HEK293 (cell line): ENCODE data around the gene LNPK.
A peak's percentile ranks its signal among the peaks of the same experiment; 100 is the strongest.

Experiments
- CTCF ChIA-PET: fragments of 350-600 bp; formaldehyde crosslinking; extraction: SDS; loops from one replicate; lab custom pipeline; 2021; ENCODE audit warnings: antibody characterized with exemption; lab: Yijun Ruan, JAX
- POLR2A ChIA-PET: fragments of 300-600 bp; formaldehyde crosslinking; extraction: SDS; loops from one replicate; lab custom pipeline; 2020; ENCODE audit warnings: antibody characterized with exemption, inconsistent platforms; lab: Yijun Ruan, JAX
- H3K27ac ChIP-seq: fragments of 200-500 bp; sonication (Bioruptor generic); 2 replicates; pipeline ENCODE4 v1.5.1; 2014; ENCODE audit warnings: low read depth, low read length, control low read depth, inconsistent platforms; ENCODE audit errors: extremely low read depth
- H3K36me3 ChIP-seq, 2 experiments: fragments of 200-500 bp in 1 of 2; sonication (Bioruptor generic) in 1 of 2; 1 replicate in 1 of 2; 2 replicates in 1 of 2; pipeline ENCODE4 v1.5.1; 2014 to 2017; ENCODE audit warnings: inconsistent platforms in 2 of 2, low read length in 2 of 2; ENCODE audit not compliant: control insufficient read depth in 2 of 2, insufficient read depth in 1 of 2
- H3K4me1 ChIP-seq: fragments of 200-500 bp; sonication (Bioruptor generic); 2 replicates; pipeline ENCODE4 v1.5.1; 2014; ENCODE audit warnings: mild to moderate bottlenecking, low read length, inconsistent platforms; ENCODE audit not compliant: control insufficient read depth, insufficient read depth
- H3K4me3 ChIP-seq: 2 replicates; pipeline ENCODE4 v1.5.1; 2011; ENCODE audit warnings: low read depth, mild to moderate bottlenecking, control low read depth, low read length, moderate library complexity
- H3K9me3 ChIP-seq: fragments of 200-500 bp; sonication (Bioruptor generic); 2 replicates; pipeline ENCODE4 v1.5.1; 2014; ENCODE audit warnings: low read depth, low read length, inconsistent platforms; ENCODE audit not compliant: control insufficient read depth, insufficient read depth
- BCL11B ChIP-seq: fragments of 450-650 bp; formaldehyde crosslinking; IDR thresholded peaks from 2 replicates; pipeline ENCODE4 v1.5.1; 2016; ENCODE audit warnings: low read depth, missing biosample characterization, missing genetic modification characterization
- FEZF1 ChIP-seq: fragments of 450-650 bp; formaldehyde crosslinking; IDR thresholded peaks from 2 replicates; pipeline ENCODE4 v1.5.1; 2016; ENCODE audit warnings: missing biosample characterization, missing genetic modification characterization
- GLI4 ChIP-seq: fragments of 450-650 bp; formaldehyde crosslinking; IDR thresholded peaks from 2 replicates; pipeline ENCODE4 v1.5.1; 2016; ENCODE audit warnings: missing biosample characterization, missing genetic modification characterization
- HOXC10 ChIP-seq: sonication (generic); formaldehyde crosslinking; IDR thresholded peaks from 2 replicates; pipeline ENCODE4 v1.8.1; 2023; ENCODE audit warnings: mild to moderate bottlenecking, missing genetic modification reagents
- ZBTB17 ChIP-seq: fragments of 450-650 bp; formaldehyde crosslinking; IDR thresholded peaks from 2 replicates; pipeline ENCODE4 v1.5.1; 2016; ENCODE audit warnings: missing biosample characterization, missing genetic modification characterization
- ZBTB21 ChIP-seq: fragments of 450-650 bp; formaldehyde crosslinking; IDR thresholded peaks from 2 replicates; pipeline ENCODE4 v1.5.1; 2017; ENCODE audit warnings: missing biosample characterization, missing genetic modification characterization
- ZBTB48 ChIP-seq: fragments of 450-650 bp; formaldehyde crosslinking; IDR thresholded peaks from 2 replicates; pipeline ENCODE4 v1.5.1; 2016; ENCODE audit warnings: missing biosample characterization, missing genetic modification characterization
- ZBTB8A ChIP-seq: fragments of 450-650 bp; formaldehyde crosslinking; IDR thresholded peaks from 2 replicates; pipeline ENCODE4 v1.5.1; 2016; ENCODE audit warnings: missing biosample characterization, missing genetic modification characterization
- ZNF146 ChIP-seq: fragments of 450-650 bp; formaldehyde crosslinking; IDR thresholded peaks from 2 replicates; pipeline ENCODE4 v1.5.1; 2016; ENCODE audit warnings: missing biosample characterization, missing genetic modification characterization
- ZNF155 ChIP-seq: fragments of 450-650 bp; formaldehyde crosslinking; IDR thresholded peaks from 2 replicates; pipeline ENCODE4 v1.5.1; 2016; ENCODE audit warnings: missing biosample characterization, missing genetic modification characterization
- ZNF184 ChIP-seq: fragments of 450-650 bp; IDR thresholded peaks from 2 replicates; pipeline ENCODE4 v1.5.1; 2018; ENCODE audit warnings: missing biosample characterization, mild to moderate bottlenecking, missing genetic modification characterization
- ZNF248 ChIP-seq: fragments of 450-650 bp; formaldehyde crosslinking; IDR thresholded peaks from 2 replicates; pipeline ENCODE4 v1.5.1; 2017; ENCODE audit warnings: missing biosample characterization, missing genetic modification characterization
- ZNF311 ChIP-seq: fragments of 450-650 bp; formaldehyde crosslinking; IDR thresholded peaks from 2 replicates; pipeline ENCODE4 v1.5.1; 2017; ENCODE audit warnings: missing biosample characterization, missing genetic modification characterization, borderline replicate concordance
- ZNF335 ChIP-seq: fragments of 450-650 bp; formaldehyde crosslinking; conservative IDR thresholded peaks from 2 replicates; pipeline ENCODE4 v1.5.1; 2016; ENCODE audit warnings: missing biosample characterization, missing genetic modification characterization
- ZNF366 ChIP-seq: fragments of 450-650 bp; formaldehyde crosslinking; conservative IDR thresholded peaks from 2 replicates; pipeline ENCODE4 v1.5.1; 2016; ENCODE audit warnings: missing biosample characterization, missing genetic modification characterization
- ZNF433 ChIP-seq: fragments of 450-650 bp; formaldehyde crosslinking; IDR thresholded peaks from 2 replicates; pipeline ENCODE4 v1.5.1; 2016; ENCODE audit warnings: missing biosample characterization, missing genetic modification characterization, low read depth
- ZNF48 ChIP-seq: fragments of 450-650 bp; formaldehyde crosslinking; IDR thresholded peaks from 2 replicates; pipeline ENCODE4 v1.5.1; 2016; ENCODE audit warnings: missing biosample characterization, missing genetic modification characterization
- ZNF514 ChIP-seq: fragments of 450-650 bp; formaldehyde crosslinking; IDR thresholded peaks from 2 replicates; pipeline ENCODE4 v1.5.1; 2016; ENCODE audit warnings: missing biosample characterization, missing genetic modification characterization
- ZNF549 ChIP-seq: fragments of 450-650 bp; IDR thresholded peaks from 2 replicates; pipeline ENCODE4 v1.5.1; 2018; ENCODE audit warnings: missing biosample characterization, missing genetic modification characterization, mild to moderate bottlenecking, inconsistent platforms, moderate library complexity
- ZNF629 ChIP-seq: fragments of 450-650 bp; formaldehyde crosslinking; IDR thresholded peaks from 2 replicates; pipeline ENCODE4 v1.5.1; 2017; ENCODE audit warnings: missing biosample characterization, missing genetic modification characterization
- ZNF768 ChIP-seq: fragments of 450-650 bp; formaldehyde crosslinking; IDR thresholded peaks from 2 replicates; pipeline ENCODE4 v1.5.1; 2018; ENCODE audit warnings: missing biosample characterization, mild to moderate bottlenecking, missing genetic modification characterization
- ZNF830 ChIP-seq: fragments of 450-650 bp; IDR thresholded peaks from 2 replicates; pipeline ENCODE4 v1.5.0; 2018; ENCODE audit warnings: missing biosample characterization, missing genetic modification characterization, low read depth, mild to moderate bottlenecking, moderate library complexity
- TF ChIP-seq, protein P1 (sequence below): fragments of 450-650 bp; IDR thresholded peaks from 2 replicates; pipeline ENCODE4 v1.5.1; 2018; ENCODE audit warnings: missing biosample characterization, missing genetic modification characterization
- TF ChIP-seq, protein P2 (sequence below): fragments of 450-650 bp; formaldehyde crosslinking; IDR thresholded peaks from 2 replicates; pipeline ENCODE4 v1.5.1; 2017; ENCODE audit warnings: missing biosample characterization, missing genetic modification characterization
- TF ChIP-seq, protein P3 (sequence below): fragments of 450-650 bp; formaldehyde crosslinking; IDR thresholded peaks from 2 replicates; pipeline ENCODE4 v1.5.1; 2016; ENCODE audit warnings: missing biosample characterization, missing genetic modification characterization
- TF ChIP-seq, protein P4 (sequence below): fragments of 450-650 bp; formaldehyde crosslinking; IDR thresholded peaks from 2 replicates; pipeline ENCODE4 v1.5.1; 2017; ENCODE audit warnings: missing biosample characterization, missing genetic modification characterization
- TF ChIP-seq, protein P5 (sequence below): fragments of 450-650 bp; formaldehyde crosslinking; IDR thresholded peaks from 2 replicates; pipeline ENCODE4 v1.5.0; 2017; ENCODE audit warnings: missing biosample characterization, missing genetic modification characterization, borderline replicate concordance

LNPK gene

DNA sequence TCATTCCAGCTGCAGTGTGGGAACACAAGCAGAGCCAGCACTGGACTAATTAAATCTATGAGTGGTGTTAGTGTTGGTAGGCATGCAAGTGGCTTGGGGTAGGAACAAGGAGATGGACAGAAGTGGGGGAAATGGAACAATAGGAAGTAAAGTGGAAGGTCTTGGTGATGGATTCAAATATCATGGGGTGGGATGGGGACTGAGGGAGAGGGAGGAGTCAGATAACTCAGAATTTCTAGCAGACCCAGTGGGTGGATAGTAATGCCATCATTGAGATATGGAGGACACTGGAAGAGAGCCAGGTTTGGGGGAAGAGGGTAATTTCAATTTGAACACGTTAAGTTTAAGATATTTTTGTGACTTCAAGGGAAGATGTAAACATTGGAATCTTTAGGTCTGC is 2.9 kb upstream of the LNPK start (continued):
- TF ChIP-seq ZBTB8A (no peak), GLI4 (tag by site-specific recombination) (no peak), ZNF248 (tag by site-specific recombination) (no peak), ZNF549 (tag by site-specific recombination) (no peak), HOXC10 (no peak), ZBTB17 (tag by site-specific recombination) (peak; percentile 52), ZNF155 (tag by site-specific recombination) (no peak), ZNF433 (tag by site-specific recombination) (no peak), ZBTB21 (tag by site-specific recombination) (no peak), ZNF830 (no peak), ZNF768 (no peak)
- TF ChIP-seq, protein P1, sequence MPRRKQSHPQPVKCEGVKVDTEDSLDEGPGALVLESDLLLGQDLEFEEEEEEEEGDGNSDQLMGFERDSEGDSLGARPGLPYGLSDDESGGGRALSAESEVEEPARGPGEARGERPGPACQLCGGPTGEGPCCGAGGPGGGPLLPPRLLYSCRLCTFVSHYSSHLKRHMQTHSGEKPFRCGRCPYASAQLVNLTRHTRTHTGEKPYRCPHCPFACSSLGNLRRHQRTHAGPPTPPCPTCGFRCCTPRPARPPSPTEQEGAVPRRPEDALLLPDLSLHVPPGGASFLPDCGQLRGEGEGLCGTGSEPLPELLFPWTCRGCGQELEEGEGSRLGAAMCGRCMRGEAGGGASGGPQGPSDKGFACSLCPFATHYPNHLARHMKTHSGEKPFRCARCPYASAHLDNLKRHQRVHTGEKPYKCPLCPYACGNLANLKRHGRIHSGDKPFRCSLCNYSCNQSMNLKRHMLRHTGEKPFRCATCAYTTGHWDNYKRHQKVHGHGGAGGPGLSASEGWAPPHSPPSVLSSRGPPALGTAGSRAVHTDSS (tag by site-specific recombination), result no peak
- TF ChIP-seq, protein P2, sequence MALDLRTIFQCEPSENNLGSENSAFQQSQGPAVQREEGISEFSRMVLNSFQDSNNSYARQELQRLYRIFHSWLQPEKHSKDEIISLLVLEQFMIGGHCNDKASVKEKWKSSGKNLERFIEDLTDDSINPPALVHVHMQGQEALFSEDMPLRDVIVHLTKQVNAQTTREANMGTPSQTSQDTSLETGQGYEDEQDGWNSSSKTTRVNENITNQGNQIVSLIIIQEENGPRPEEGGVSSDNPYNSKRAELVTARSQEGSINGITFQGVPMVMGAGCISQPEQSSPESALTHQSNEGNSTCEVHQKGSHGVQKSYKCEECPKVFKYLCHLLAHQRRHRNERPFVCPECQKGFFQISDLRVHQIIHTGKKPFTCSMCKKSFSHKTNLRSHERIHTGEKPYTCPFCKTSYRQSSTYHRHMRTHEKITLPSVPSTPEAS (tag by site-specific recombination), result no peak

DNA sequence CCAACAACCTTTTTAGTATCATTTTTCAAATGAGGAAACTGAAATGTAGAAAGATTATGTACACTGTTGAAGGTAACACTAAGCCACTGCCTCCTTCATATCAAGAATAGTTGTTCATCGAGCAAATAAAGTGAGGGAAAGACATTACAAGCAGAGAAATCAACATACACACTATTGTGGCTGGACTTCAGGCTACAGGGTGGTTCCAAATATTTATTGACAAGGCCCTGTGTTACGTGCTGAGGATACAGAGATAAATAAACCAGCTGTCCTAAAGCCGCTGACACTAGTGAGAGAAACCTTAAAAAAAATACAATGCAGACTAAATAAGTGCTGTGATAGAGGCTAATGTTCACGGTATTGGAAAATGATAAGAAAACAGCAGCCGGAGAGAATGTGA is 1.9 kb upstream of the LNPK start:
- H3K9me3 ChIP-seq, result no peaks in the 10 kb centered on the region
- H3K4me1 ChIP-seq, result 0 out of 2 replicates have a peak, but pooled peaks cover 2% of the 10 kb centered on the region
- no peak for TF ChIP-seq ZNF514 (tag by site-specific recombination)
- H3K4me3 ChIP-seq, result no peak overlapping the region
- no peak overlapping the region for H3K27ac ChIP-seq
- CTCF ChIA-PET, result no interaction called here
- H3K36me3 ChIP-seq, result no peaks in the 10 kb centered on the region
- POLR2A ChIA-PET, result no interaction called here

DNA sequence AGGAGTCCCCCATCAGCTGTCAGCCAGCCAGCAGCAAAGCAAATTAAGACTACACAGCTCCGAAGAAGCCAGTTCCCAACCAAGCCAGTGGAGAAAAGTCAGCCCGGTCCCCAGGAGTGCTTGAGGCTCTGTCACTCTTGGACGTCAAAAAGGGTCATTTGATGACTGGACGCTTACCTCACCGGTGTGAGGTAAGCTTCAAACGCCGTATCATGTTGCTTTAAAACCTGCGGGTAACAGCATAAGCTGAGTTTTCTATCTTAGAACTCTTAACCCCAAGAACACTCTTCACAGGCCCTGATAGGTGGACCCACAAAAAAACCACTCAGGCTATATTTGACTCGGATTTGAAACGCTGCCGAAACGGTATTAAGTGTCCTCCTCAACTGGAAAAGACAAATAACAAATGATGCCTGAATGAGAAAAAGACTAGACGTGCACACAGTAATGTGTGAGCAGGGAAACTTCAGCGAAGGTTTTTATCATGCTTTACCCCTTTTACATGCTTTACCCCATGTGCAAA is 682 bp upstream of the LNPK start:
- POLR2A ChIA-PET, result interaction anchor here (1.2 to 2.2 kb wide), 5 partner anchors 7 to 195 kb away, joined by 3 to 12 read pairs (median 5); no protein-coding TSS in a partner anchor
- peak overlapping the region; percentile 78 for H3K4me3 ChIP-seq
- H3K9me3 ChIP-seq, result no peaks in the 10 kb centered on the region
- H3K36me3 ChIP-seq, result no peaks in the 10 kb centered on the region
- peak overlapping the region; percentile 61 for H3K27ac ChIP-seq
- H3K4me1 ChIP-seq, result 0 out of 2 replicates have a peak, but pooled peaks cover 2% of the 10 kb centered on the region
- CTCF ChIA-PET, result interaction anchor here (2.5 kb wide), 1 partner anchor 77 kb away, joined by 9 read pairs; no protein-coding TSS in a partner anchor
- TF ChIP-seq, protein P3, sequence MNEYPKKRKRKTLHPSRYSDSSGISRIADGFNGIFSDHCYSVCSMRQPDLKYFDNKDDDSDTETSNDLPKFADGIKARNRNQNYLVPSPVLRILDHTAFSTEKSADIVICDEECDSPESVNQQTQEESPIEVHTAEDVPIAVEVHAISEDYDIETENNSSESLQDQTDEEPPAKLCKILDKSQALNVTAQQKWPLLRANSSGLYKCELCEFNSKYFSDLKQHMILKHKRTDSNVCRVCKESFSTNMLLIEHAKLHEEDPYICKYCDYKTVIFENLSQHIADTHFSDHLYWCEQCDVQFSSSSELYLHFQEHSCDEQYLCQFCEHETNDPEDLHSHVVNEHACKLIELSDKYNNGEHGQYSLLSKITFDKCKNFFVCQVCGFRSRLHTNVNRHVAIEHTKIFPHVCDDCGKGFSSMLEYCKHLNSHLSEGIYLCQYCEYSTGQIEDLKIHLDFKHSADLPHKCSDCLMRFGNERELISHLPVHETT (tag by site-specific recombination), result 0 out of 2 replicates have a peak, but pooled peaks have one; percentile 38
- TF ChIP-seq ZNF184 (peak; percentile 28; the same call in 1 of the 2 replicates), ZNF629 (tag by site-specific recombination) (peak; percentile 99), ZNF366 (peak; percentile 47), ZNF311 (tag by site-specific recombination) (no peak), BCL11B (tag by site-specific recombination) (no peak), ZBTB21 (tag by site-specific recombination) (peak; percentile 95), ZNF335 (0 out of 2 replicates have a peak, but pooled peaks have one; percentile 3), ZNF48 (no peak), ZBTB48 (tag by site-specific recombination) (no peak), FEZF1 (tag by site-specific recombination) (peak; percentile 36), ZNF146 (peak; percentile 2; the same call in 1 of the 2 replicates)
- TF ChIP-seq, protein P4, sequence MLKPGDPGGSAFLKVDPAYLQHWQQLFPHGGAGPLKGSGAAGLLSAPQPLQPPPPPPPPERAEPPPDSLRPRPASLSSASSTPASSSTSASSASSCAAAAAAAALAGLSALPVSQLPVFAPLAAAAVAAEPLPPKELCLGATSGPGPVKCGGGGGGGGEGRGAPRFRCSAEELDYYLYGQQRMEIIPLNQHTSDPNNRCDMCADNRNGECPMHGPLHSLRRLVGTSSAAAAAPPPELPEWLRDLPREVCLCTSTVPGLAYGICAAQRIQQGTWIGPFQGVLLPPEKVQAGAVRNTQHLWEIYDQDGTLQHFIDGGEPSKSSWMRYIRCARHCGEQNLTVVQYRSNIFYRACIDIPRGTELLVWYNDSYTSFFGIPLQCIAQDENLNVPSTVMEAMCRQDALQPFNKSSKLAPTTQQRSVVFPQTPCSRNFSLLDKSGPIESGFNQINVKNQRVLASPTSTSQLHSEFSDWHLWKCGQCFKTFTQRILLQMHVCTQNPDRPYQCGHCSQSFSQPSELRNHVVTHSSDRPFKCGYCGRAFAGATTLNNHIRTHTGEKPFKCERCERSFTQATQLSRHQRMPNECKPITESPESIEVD (tag by site-specific recombination), result peak; percentile 51
- TF ChIP-seq, protein P5, sequence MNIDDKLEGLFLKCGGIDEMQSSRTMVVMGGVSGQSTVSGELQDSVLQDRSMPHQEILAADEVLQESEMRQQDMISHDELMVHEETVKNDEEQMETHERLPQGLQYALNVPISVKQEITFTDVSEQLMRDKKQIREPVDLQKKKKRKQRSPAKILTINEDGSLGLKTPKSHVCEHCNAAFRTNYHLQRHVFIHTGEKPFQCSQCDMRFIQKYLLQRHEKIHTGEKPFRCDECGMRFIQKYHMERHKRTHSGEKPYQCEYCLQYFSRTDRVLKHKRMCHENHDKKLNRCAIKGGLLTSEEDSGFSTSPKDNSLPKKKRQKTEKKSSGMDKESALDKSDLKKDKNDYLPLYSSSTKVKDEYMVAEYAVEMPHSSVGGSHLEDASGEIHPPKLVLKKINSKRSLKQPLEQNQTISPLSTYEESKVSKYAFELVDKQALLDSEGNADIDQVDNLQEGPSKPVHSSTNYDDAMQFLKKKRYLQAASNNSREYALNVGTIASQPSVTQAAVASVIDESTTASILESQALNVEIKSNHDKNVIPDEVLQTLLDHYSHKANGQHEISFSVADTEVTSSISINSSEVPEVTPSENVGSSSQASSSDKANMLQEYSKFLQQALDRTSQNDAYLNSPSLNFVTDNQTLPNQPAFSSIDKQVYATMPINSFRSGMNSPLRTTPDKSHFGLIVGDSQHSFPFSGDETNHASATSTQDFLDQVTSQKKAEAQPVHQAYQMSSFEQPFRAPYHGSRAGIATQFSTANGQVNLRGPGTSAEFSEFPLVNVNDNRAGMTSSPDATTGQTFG (tag by site-specific recombination), result no peak
